Nephron (organoid): ENCODE data around the gene GCNT1.
"Not testable (repeated sequence)": the region's sequence is repeated elsewhere in the genome, so short reads cannot be mapped to it uniquely, and the experiment has no call there.

Source experiments
- H3K27ac Mint-ChIP-seq, 3 experiments: 2 replicates each; pipeline ENCODE4 v1.8.0; 2020; ENCODE audit warnings: mixed read lengths in 3 of 3, mild to moderate bottlenecking in 2 of 3, moderate library complexity in 1 of 3
- H3K27me3 Mint-ChIP-seq: 2 replicates; pipeline ENCODE4 v1.8.0; 2021; ENCODE audit warnings: low read depth, mild to moderate bottlenecking, moderate library complexity, mixed read lengths
- H3K36me3 Mint-ChIP-seq: 2 replicates; pipeline ENCODE4 v1.8.0; 2020; ENCODE audit warnings: low read depth, mixed read lengths
- H3K4me1 Mint-ChIP-seq: 2 replicates; pipeline ENCODE4 v1.8.0; 2020; ENCODE audit warnings: mixed read lengths
- H3K4me3 Mint-ChIP-seq, 3 experiments: 2 replicates each; pipeline ENCODE4 v1.8.0; 2020; ENCODE audit warnings: mild to moderate bottlenecking in 3 of 3, mixed read lengths in 3 of 3, moderate library complexity in 2 of 3
- H3K9me3 Mint-ChIP-seq: 2 replicates; pipeline ENCODE4 v1.8.0; 2020; ENCODE audit warnings: mixed read lengths
- TF ChIP-seq, protein P1 (sequence below), 3 experiments: fragments of 200-600 bp; sonication (generic); IDR thresholded peaks; one replicate each; pipeline ENCODE4 v1.5.0; 2021; ENCODE audit warnings: antibody characterized with exemption in 3 of 3; ENCODE audit not compliant: unreplicated experiment in 3 of 3

The GCNT1 gene

DNA sequence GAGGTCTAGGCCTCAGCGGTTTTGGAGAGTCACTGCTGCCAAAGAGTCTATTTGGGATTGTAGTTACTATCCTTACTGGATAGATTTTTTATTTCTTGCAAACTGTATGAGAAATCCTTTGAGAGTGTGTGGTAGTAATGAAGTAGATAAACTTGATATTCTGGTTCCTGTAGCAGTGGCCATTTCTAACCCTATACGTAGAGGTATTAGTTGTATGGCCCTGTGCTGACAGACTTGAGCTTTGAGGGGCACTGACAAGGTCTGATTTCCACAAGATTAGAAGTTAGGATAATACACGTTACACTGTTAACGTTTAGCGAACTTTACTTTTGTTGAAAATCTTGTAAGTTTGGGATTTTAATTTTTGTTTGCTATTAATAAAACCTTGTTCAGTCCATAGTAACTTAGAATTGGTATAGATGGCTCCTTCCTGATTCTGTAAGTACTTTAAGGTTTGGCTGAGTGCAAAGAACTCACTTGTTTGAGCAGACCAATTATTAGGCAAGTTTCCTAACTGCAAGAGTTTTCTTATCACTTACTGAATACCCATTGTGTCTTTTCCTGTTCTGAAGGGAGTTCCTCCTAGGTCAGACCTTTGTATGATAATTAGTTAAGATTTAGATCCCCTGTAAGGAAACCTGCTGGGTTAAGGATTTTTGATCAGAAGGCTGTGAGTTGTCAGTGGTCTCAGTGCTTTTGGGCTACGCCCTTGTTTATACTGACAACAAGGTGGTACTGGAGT, 31.4 kb downstream of the GCNT1 start:
- TF ChIP-seq, protein P1, sequence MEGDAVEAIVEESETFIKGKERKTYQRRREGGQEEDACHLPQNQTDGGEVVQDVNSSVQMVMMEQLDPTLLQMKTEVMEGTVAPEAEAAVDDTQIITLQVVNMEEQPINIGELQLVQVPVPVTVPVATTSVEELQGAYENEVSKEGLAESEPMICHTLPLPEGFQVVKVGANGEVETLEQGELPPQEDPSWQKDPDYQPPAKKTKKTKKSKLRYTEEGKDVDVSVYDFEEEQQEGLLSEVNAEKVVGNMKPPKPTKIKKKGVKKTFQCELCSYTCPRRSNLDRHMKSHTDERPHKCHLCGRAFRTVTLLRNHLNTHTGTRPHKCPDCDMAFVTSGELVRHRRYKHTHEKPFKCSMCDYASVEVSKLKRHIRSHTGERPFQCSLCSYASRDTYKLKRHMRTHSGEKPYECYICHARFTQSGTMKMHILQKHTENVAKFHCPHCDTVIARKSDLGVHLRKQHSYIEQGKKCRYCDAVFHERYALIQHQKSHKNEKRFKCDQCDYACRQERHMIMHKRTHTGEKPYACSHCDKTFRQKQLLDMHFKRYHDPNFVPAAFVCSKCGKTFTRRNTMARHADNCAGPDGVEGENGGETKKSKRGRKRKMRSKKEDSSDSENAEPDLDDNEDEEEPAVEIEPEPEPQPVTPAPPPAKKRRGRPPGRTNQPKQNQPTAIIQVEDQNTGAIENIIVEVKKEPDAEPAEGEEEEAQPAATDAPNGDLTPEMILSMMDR (IDR thresholded peaks at IDR 0.05; ENCODE audit: unreplicated experiment in 3 of 3) = no peak
- Mint-ChIP-seq H3K4me3 (no peak overlapping the region), H3K27ac (no peak overlapping the region), H3K9me3 (no peaks in the 10 kb centered on the region), H3K4me1 (no peaks in the 10 kb centered on the region), H3K27me3 (peaks cover 5% of the 10 kb centered on the region), H3K36me3 (no peaks in the 10 kb centered on the region)

DNA sequence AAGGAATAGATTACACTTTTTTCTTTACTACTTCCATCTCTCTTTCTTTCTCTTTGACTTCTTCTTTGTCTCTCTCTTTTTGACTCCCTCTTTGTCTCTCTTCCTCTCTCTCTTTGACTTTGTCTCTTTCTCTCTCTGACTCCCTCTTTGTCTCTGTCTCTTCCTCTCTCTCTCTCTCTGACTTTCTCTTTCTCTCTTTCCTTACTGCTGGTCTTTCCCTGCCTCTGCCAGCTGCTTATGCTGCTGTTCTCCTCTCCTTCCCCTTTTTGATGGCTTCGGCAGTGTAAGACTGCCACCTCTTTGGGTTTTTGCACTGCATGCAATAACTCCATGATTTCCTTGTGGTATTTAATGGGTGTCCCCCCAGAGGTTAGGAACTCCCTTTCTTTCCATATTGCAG, 32.1 kb downstream of the GCNT1 start:
- H3K9me3 Mint-ChIP-seq, H3K27me3 Mint-ChIP-seq, H3K4me3 Mint-ChIP-seq, H3K4me1 Mint-ChIP-seq, H3K27ac Mint-ChIP-seq, H3K36me3 Mint-ChIP-seq: not testable (repeated sequence)

DNA sequence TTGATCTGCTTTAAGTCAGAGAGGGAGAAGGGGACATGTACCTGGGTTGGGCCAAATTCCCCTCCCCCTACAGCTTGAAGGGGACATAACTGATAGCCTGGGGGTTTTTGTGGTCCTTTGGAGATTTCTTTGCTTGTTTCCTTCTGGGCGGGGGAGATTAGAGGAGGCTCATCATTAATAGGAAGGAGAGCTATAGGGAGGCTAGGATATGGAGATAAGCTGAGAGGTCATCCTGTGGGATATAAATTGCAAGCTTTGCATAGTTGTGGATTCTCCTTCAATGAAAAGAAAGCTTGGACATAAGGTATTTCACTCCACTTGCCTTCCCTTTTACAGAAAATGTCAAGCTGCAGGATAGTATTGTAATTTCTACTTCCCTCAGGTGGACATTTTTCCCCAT, 34.5 kb downstream of the GCNT1 start:
- H3K36me3 Mint-ChIP-seq, H3K4me1 Mint-ChIP-seq, H3K27me3 Mint-ChIP-seq: not testable (repeated sequence)

DNA sequence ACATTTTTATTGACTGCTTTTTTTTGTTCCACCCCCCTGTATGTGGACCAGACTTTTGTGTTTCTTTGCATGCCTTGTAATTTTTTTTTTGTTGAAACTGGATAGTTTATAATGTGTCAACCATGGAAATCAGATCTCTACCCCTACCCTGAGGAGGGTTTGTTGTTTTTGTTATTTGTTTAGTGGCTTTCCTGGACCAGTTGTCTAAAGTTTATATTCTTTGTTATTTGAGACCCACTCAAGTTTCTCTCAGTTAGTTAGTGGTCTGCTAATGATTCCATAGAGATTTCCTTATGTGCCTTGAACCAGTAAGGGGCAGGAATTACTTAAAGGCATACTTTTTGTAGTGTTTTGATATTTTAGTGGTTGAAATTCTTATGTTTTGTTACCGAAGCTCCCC, 41.1 kb downstream of the GCNT1 start:
- Mint-ChIP-seq H3K27me3 (peaks cover 3% of the 10 kb centered on the region), H3K4me1 (no peaks in the 10 kb centered on the region), H3K4me3 (no peak overlapping the region), H3K9me3 (no peaks in the 10 kb centered on the region), H3K36me3 (peaks cover 4% of the 10 kb centered on the region), H3K27ac (no peak overlapping the region)
- TF ChIP-seq, protein P1 (IDR thresholded peaks at IDR 0.05; ENCODE audit: unreplicated experiment in 3 of 3) = no peak

More for the DNA sequence above, 34.5 kb downstream of the GCNT1 start:
- not testable (repeated sequence) for H3K9me3 Mint-ChIP-seq, H3K4me3 Mint-ChIP-seq, H3K27ac Mint-ChIP-seq

DNA sequence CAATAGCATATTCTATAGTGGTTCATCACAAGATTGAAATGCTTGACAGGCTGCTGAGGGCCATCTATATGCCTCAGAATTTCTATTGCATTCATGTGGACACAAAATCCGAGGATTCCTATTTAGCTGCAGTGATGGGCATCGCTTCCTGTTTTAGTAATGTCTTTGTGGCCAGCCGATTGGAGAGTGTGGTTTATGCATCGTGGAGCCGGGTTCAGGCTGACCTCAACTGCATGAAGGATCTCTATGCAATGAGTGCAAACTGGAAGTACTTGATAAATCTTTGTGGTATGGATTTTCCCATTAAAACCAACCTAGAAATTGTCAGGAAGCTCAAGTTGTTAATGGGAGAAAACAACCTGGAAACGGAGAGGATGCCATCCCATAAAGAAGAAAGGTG, 43.8 kb downstream of the GCNT1 start:
- Mint-ChIP-seq H3K27ac (no peak overlapping the region), H3K4me3 (no peak overlapping the region), H3K27me3 (peaks cover 3% of the 10 kb centered on the region), H3K9me3 (no peaks in the 10 kb centered on the region), H3K4me1 (no peaks in the 10 kb centered on the region), H3K36me3 (peaks cover 4% of the 10 kb centered on the region)
- TF ChIP-seq, protein P1 (IDR thresholded peaks at IDR 0.05; ENCODE audit: unreplicated experiment in 3 of 3) = no peak

DNA sequence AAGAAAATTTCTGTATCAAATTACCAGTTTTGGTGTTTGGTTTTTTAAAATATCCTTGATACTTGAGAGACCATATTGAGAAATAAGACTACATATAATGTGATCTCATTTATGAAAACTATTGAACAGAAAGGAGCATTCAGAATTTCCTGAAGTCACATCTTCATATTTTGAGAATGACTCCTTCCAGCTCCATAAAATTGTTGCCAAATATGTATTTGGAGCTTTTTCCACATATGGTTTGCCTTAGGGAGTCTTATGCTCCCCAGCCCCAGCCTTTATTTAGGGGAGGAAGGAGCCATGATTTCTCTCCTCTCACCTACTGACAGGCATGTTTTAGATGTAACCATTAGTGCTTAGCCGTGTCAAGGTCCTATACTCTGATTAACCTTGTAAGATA, 51.1 kb downstream of the GCNT1 start:
- Mint-ChIP-seq H3K27me3 (no peaks in the 10 kb centered on the region), H3K9me3 (peaks cover 10% of the 10 kb centered on the region), H3K4me1 (no peaks in the 10 kb centered on the region), H3K27ac (no peak overlapping the region), H3K36me3 (no peaks in the 10 kb centered on the region), H3K4me3 (no peak overlapping the region)
- TF ChIP-seq, protein P1 (IDR thresholded peaks at IDR 0.05; ENCODE audit: unreplicated experiment in 3 of 3) = no peak

DNA sequence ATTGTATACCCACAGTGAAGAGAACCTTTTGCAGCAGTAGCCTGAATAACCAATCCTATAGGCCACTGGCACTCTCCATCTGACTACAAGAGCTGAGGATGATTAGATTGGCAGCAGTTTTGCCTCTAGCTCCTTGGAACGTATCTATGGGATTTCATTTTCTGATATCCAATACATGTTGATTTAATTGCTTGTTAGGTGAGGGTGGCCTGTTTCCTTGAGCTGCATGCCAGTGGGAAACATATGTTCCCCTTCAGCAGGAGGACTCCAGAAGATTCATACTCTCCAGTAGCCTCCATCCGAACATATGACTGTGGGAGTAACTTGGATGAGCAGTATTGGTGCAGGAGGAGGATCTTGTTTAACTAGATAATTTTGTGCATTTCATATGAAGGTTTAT, 51.5 kb downstream of the GCNT1 start:
- TF ChIP-seq, protein P1 (IDR thresholded peaks at IDR 0.05; ENCODE audit: unreplicated experiment in 3 of 3) = no peak
- H3K27me3 Mint-ChIP-seq = no peaks in the 10 kb centered on the region
- H3K4me3 Mint-ChIP-seq = no peak overlapping the region
- no peaks in the 10 kb centered on the region for H3K4me1 Mint-ChIP-seq
- no peaks in the 10 kb centered on the region for H3K36me3 Mint-ChIP-seq
- H3K27ac Mint-ChIP-seq = no peak overlapping the region
- H3K9me3 Mint-ChIP-seq = peaks cover 10% of the 10 kb centered on the region
